Activated CD8-positive, alpha-beta memory T cell treated with anti-CD3 and anti-CD28 coated beads for 36 hours (primary cell): Measurements from ENCODE around the gene IL15RA. TPM values are rescaled to one million over a fixed set of nuclear protein-coding genes. Genes with fewer than 3 reads are reported as not detected.
"Not testable (repeated sequence)": the region's sequence is repeated elsewhere in the genome, so short reads cannot be mapped to it uniquely, and the experiment has no call there.

Source experiments
- CTCF ChIA-PET: fragments of 350-600 bp; sonication (Branson Sonifier 250); formaldehyde crosslinking; loops from one replicate; lab custom pipeline; 2021; ENCODE audit warnings: antibody characterized with exemption; lab: Charles Lee
- POLR2A ChIA-PET: fragments of 350-600 bp; sonication (Branson Sonifier 250); formaldehyde crosslinking; loops from one replicate; lab custom pipeline; 2021; ENCODE audit warnings: antibody characterized with exemption; lab: Charles Lee
- total RNA-seq, 2 experiments: library from RNA; stranded (reverse); gene quantifications; one replicate each; pipeline ENCODE4 v1.2.3, GENCODE V29; 2021

IL15RA gene
- total RNA-seq, 2 experiments from 2014 or later = 31.4 to 31.8 TPM

DNA sequence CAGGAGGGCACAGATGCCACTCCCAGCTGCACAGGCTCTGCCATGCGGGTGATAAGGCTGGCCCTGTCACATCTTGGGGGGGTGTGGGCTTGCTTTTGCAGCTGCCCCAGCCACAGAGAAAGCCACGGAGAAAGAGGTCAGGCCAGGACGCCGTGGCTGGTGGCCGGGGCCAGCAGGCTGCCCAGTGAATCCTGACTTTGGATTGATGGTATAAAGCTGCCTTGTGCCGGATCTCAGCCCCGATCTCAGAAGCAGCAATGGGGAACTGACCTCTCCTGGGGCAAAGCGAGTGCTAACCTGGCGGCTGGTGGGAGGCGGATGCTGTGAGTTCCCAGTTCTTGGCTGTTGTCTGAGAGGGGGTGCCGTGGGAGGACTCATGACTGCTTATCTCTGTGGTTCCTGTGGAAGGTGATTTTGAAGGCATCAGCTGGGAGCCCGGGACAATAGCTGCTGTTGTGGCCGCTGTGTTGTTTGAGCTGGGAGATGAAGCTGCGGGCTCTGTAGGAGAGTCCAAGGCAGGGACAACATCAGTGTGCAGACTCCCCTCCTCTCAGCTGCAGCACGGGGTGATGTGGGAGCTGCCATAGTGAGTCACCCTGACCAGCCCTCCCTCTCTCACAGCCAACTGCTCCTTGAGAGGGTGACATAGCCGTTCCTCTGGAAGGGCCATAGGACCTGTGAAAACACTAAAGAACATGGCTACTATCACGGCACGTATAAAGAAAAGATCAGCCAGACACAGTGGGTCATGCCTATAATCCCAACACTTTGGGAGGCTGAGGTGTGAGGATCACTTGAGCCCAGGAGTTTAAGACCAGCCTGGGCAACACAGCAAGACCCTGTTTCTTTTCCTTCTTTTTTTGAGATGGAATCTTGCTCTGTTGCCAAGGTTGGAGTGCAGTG lies 17.0 kb downstream of the IL15RA start:
- CTCF ChIA-PET = no interaction called here
- POLR2A ChIA-PET = no interaction called here

DNA sequence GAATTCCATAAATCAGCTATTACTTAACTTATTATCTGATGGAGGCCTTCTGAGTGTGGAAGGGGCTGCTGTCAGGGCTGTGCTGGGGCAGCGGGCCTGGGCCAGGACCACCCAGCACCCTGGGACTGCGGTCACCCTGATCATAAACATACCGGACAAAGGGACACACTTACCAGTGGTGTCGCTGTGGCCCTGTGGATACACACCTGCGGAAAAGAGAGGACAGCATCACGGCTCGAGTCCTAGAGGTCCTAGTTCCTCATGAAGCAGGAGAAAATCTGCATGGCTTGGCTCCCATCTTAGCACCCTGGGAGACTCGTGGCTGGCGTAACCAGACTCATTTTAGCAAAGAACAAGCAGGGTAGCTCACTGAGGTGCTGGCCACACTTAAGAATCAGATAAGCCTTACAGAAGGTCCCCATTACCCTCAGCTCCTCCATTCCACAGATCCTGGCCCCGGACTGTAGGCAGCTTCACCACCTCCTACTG lies 17.7 kb downstream of the IL15RA start:
- CTCF ChIA-PET = interaction anchor here (1.2 kb wide), 1 partner anchor 15 kb away, joined by 3 read pairs; no protein-coding TSS in a partner anchor
- POLR2A ChIA-PET = no interaction called here

DNA sequence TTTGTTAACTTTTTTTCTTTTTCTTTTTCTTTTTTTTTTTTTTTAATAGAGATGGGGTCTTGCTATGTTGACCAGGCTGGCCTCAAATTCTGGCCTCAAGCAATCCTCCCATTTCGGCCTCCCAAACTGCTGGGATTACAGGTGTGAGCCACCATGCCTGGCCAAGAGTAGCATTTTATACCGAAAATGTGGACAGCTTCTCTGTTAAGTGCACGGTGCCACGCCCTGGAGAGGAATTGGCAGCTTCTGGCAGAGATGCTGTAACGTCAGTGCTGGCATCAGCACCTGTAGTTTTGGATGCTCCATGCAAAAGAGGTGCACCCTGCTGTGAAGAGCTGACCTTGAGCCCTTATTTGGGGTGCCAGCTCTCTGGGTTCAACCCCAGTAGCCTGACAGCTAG lies 18.2 kb downstream of the IL15RA start:
- ChIA-PET POLR2A (no interaction called here), CTCF (interaction anchor here (0.7 to 1.2 kb wide), 2 partner anchors 14 to 71 kb away, joined by 3 read pairs; no protein-coding TSS in a partner anchor)

DNA sequence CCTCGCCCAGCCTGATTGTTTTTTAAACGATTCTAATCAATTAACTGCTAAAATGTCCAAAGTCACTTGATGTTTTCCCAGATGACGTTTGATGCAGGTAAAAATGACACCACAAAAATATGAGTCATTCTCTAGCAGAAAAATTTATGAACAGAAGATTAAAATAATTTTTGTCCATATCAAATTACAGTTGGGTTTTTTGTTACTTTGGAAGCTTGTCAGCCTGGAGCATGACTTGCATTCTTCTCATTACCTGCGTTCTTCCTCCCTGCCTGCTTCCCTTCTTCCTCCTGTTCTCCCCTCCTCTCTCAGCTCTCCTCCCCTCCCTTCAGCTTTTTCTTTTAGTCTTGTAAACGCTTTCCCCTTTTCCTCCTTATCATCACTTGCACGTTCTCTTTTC lies 18.7 kb downstream of the IL15RA start:
- CTCF ChIA-PET = interaction anchor here (0.7 to 1.2 kb wide), 2 partner anchors 14 to 71 kb away, joined by 3 read pairs; no protein-coding TSS in a partner anchor
- POLR2A ChIA-PET = no interaction called here

DNA sequence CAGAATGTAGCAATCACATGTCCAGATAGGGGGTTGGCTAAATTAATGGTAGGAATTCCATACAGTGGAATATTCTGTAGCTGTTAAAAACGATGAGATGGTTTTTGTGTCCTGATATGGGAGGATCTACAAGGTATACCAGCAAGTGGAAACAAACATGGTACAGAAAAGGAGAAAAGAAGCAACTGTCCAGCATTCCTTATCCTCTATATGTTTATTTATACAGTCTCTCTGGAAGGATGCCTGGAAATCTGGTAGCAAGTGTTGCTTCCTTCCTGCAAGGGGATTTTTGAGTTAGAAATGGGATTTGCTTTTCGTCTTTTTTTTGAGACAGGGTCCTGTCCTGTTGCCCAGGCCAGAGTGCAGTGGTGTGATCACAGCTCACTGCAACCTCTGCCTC lies 19.3 kb downstream of the IL15RA start:
- CTCF ChIA-PET = interaction anchor here (1.2 kb wide), 1 partner anchor 13 kb away, joined by 3 read pairs; no protein-coding TSS in a partner anchor
- POLR2A ChIA-PET = no interaction called here

DNA sequence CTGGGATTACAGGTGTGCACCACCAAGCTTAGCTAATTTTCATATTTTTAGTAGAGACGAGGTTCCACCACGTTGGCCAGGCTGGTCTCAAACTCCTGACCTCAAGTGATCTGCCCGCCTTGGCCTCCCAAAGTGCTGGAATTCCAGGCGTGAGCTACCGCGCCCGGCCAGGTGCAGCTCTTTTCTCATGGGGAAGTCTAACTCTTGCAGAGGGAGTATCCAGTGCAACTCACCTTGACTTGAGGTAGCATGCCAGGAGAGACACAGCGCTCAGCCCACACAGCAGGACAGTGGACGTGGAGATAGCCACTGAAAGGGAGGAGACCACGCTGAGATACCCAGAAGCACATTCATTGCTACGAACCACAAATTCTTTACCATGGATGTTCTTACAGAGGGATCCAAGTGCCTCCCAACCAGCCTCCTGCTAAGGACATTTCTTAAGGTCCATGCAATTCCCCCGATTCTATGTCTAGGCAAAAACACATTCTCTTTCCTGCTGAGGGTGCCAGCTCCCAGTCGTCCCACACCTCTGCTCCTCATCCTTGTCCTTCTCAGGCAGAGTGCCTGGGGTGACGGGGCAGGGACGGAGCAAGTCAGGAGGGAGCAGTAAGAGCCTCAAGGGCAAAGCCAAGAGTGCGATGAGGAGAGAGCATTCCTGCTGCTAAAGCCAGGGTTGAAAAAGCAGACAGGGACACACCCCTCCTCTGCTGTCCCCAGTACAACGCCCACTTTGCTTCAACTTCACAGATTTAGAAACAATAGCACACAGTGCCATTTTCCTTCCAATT lies 21.0 kb downstream of the IL15RA start:
- CTCF ChIA-PET = interaction anchor here (0.7 kb wide), 1 partner anchor 1389 kb away, joined by 4 read pairs; no protein-coding TSS in a partner anchor
- POLR2A ChIA-PET = no interaction called here

DNA sequence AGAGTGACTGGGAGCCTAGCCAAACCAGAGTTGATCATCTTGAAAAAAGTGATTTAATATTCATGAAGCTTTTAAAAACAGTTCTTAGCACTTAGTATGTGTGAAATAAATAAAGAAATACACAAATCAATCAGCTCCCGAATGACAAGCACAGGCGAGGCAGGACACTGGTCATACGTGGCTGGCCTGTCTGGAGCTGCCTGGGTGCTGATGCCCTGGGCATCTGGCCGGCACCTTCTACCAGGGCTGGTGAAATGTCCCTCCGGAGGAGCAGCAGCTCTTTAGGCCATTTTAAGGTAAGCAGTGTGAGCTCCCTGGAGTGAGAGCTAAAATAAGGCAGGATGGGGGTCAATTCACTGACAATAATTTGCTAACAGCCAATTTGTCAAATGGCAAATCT lies 23.7 kb downstream of the IL15RA start:
- ChIA-PET POLR2A (no interaction called here), CTCF (no interaction called here)

DNA sequence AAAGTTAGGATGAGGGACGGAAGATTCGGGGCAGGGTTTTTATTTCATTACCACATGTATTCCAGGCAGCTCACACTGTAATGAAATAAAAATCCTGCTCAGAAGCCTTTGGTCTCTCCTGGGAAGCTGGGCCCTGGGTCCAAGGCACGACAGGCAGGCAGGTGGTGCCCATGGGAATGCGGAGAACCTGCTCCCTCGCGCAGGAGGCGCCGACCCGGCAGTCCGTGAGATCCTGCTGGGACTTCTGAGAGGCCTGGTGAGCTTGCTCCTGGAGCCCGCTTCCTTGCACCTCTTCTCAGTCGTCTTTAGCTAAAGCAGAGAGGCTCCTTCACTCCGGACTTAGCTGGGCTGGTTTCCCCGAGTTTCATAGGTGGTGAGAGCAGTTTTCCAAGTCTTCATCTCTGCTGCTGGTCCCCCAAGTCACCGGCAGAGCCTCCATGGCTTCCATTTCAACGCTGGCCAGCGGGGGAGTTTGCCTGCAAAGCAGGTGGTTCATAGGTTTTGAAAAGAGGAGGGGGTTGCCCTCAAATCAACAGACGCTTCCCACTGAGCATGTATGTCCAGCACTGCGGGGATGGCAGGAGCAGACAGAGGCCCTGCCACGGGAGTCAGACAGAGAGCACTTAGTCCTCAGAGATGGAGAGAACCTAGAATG lies 24.5 kb downstream of the IL15RA start:
- CTCF ChIA-PET = interaction anchor here (0.6 kb wide), 1 partner anchor 102 kb away, joined by 3 read pairs; no protein-coding TSS in a partner anchor
- POLR2A ChIA-PET = no interaction called here

DNA sequence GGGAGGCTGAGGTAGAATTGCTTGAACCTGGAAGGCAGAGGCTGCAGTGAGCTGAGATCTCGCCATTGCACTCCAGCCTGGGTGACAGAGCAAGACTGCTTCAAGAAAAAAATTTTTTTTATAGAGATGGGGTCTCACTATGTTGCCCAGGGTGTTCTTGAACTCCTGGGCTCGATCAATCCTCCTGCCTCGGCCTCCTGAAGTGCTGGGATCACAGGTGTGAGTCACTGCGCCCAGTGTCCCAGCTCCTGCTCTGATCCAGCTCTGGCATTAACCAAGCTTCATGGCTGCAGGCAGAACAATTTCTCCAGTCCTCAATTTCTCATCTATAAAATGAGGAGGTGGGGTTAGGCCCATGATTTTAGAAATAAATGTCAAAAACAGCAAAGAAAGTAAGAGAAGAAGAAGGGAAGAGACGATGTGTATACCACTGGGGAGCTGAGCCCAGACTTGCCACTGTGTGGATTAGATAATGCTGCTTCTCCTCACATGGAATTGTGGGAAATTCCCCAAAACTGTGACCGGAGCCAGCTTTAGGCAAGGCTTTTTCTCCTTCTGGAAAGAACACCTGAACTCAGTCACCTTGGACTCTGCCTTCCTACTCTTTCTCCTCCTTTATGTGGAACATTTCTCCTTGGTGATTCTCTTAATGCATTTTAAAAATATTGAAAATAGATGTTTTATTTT lies 25.5 kb downstream of the IL15RA start:
- CTCF ChIA-PET = no interaction called here
- POLR2A ChIA-PET = no interaction called here

DNA sequence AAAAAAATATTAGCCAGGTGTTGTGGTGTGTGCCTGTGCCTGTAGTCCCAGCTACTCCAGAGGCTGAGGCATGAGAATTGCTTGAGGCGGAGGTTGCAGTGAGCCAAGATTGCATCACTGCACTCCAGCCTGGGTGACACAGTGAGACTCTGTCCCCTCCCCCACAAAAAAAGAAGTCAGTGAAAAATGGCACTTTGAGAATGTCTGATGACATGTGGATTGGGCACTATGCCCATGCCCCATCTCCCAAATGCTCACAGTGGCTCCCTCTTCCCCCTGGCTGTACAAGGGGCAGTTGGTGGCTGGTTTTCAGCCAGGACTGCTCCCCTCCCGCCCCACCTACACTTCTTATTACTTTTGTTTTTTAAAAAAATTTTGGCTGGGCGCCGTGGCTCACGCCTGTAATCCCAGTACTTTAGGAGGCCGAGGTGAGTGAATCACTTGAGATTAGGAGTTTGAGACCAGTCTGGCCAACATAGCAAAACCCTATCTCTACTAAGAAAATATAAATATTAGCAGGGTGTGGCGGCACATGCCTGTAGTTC lies 26.1 kb downstream of the IL15RA start:
- ChIA-PET POLR2A (no interaction called here), CTCF (no interaction called here)

DNA sequence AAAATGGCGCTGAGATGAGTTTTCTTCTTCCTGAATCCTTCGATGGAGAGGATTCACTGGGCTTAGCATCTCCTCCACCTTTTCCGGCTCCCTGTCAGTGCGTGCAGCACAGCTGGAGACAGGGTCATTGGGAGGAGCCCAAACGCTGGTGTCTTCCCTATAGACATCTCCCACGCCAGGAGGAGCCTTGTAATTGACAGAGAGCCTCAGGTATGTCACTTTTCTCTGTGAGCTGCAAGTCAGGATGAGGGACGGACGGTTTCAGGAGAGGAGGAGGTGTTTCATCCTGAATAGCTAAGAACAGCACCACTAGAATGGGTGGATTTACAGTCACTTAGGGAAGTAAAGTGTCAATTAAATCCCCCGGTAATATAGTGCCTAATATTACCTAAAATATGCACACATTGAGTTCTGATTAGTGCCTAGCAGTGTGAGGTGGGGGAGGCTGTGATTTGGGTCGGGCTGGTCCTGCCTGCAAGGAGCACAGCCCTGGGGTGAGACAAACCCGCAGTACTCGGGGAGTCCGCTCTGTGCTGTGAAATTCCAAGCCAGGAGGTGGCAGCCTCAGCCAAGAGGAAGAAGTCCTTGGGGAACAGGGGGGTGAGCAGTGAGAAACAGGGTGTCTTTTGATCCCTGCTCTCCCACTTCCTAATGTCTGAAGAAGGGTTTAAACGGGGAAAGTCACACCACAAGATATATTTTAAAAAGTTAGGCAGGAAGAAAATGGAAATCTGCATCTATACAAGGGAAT lies 28.2 kb downstream of the IL15RA start:
- CTCF ChIA-PET = no interaction called here
- POLR2A ChIA-PET = no interaction called here

DNA sequence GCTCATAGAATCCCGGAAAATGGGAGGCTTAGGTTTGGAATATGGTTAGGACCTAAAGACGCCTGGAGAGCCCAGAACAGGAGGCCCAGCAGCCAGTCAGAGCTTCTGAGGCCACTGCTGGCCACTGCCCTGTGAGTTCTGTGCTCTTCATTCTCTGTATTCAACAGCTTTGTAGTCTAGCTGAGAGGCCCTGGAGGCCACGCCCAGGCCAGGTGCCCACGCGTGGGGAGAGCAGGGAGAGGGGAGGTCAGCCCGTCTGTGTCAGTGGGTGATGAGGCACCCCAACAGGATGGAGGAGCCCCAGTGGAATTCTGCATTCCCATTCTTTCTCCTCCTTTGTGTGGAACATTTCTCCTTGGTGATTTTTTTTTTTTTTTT lies 29.1 kb downstream of the IL15RA start:
- ChIA-PET POLR2A (no interaction called here), CTCF (no interaction called here)

DNA sequence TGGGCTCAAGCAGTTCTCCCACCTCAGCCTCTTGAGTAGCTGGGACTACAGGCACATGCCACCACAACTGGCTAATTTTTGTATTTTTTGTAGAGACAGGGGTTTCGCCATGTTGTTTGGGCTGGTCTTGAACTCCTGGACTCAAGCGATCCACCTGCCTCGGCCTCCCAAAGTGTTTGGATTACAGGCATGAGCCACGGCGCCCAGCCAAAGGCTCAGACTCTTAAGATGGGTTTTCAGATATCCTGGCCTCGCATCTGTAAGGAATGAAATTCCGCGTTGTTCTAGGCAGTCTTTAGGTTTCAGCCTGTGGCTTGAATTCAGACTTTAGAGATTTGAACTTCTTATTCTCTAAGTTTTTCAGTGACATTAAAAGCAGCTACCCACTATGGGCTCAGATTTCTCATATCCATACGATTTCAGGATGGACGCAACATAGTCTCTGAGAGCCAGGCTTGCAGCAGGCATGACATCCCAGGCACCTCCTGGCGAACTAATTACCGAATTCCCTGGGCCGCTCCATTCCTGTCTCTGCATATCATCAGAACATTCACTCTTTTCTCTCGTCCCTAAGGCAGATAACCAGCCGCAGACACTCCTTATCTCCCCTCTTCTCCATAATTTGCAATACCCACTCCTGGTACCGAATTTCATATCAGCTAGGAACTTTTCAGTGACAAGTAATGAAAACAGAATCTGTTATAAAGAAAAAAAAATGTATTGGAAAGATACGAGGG lies 29.7 kb downstream of the IL15RA start:
- ChIA-PET CTCF (no interaction called here), POLR2A (no interaction called here)

DNA sequence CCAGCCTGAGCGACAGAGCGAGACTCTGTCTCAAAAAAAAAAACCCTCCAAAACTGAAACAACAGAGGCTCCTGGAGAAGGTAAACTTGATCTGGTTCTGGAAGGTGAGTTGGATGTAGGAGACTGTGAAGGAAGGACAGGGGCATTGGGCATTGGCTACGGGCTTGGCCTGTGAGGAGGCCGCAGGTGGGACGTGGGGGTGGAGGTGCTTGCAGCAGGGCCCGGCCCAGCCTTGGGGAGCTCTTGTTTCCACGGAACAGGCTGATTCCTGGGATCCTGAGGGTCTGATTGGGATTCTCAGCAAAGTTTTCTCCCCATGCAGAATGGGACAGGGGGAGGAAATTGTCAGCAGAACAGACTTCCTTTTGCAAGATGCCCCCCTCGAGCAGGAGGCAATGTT lies 30.6 kb downstream of the IL15RA start:
- CTCF ChIA-PET = no interaction called here
- POLR2A ChIA-PET = no interaction called here

DNA sequence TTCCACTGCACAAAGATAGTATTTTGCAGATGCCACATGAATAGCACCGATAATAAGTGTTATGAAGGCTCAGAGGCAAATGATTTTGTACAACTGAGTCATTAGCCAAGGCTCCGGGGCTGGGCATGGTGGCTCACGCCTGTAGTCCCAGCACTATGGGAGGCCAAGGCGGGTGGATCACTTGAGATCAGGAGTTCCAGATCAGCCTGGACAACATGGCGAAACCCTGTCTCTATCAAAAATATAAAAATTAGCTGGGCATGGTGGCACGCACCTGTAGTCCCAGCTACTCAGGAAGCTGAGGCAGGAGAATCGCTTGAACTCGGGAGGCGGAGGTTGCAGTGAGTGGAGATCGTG lies 30.9 kb downstream of the IL15RA start:
- POLR2A ChIA-PET, CTCF ChIA-PET: not testable (repeated sequence)

DNA sequence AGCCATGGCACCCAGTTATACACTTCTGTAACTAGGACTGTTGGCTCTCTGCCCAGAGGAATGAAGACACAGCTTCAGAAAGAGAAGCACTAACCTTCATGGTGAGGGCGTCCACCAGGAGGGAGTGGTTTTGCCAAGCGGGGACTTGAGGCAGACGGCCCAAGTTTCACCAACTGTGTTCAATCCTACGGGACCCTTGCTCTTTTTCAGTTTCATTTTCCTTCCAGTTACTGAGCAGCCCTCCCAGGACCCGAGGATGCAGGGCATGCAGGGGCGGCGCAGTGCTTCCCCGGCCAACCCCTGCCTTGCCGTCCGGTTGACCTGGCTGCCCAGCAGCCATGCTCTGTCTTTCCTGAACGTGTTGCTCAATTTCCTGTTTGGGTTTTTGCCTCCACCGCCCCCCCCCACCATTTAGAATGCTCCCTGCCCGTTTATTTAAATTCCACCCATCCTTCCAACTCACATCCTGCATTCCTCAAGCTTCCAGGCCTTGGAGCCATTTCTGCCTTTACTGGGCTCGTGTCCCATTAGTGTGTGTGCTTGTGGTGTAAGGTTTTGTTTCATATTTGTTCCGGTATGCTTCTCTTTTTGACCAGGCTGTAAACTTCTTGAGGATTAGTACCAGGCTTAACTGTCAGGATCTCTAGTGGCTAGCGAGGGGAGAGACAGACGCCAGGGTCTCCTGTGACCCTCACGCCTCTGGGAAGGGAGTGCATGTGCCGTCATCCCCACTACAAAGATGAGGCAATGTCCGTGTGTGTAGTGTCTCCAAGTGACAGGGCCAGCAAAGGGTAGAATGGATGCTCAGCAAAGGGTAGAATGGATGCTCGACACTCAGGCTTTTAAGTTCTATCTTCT lies 31.6 kb downstream of the IL15RA start:
- CTCF ChIA-PET = no interaction called here

DNA sequence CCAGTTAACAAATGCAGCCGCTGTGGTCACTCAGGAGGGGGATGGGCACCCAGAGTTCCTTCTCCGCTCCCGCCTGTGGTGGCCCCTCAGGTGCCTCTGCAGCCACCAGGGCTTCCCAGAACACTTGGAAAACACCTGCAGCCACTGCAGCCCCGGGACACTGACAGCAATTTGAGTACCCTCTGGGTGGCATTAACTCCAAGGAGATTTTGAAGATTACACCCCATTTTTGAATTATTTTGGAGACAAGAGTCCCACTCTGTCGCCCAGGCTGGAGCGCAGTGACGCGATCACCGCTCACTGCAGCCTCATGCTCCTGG lies 32.2 kb downstream of the IL15RA start:
- ChIA-PET CTCF (interaction anchor here (1.0 kb wide), 1 partner anchor 14 kb away, joined by 3 read pairs; no protein-coding TSS in a partner anchor), POLR2A (no interaction called here)

More for the DNA sequence above, 31.6 kb downstream of the IL15RA start:
- POLR2A ChIA-PET = no interaction called here
